Cardiac muscle cell (in vitro differentiated cells and primary cell): ENCODE results near the gene KXD1. TPM values are rescaled to one million over a fixed set of nuclear protein-coding genes. Genes with fewer than 3 reads are reported as not detected.
A peak's percentile ranks its signal among the peaks of the same experiment; 100 is the strongest.

Source experiments
- DNase-seq, 2 donors: peaks; one replicate each; pipeline versions ENCODE4 v3.0.0 to v3.0.0-alpha.2; 2010 to 2017; ENCODE audit warnings: low read depth in 1 of 2, low spot score in 1 of 2
- H3K27ac ChIP-seq: fragments of 200-600 bp; sonication (generic); 2 replicates; pipeline ENCODE4 v1.5.1; 2016
- H3K27me3 ChIP-seq: fragments of 200-600 bp; sonication (generic); 2 replicates; pipeline ENCODE4 v1.6.0; 2016; ENCODE audit warnings: control low read depth
- H3K36me3 ChIP-seq: fragments of 200-600 bp; sonication (generic); 2 replicates; pipeline ENCODE4 v1.5.1; 2016; ENCODE audit warnings: control low read depth
- H3K4me1 ChIP-seq: fragments of 200-600 bp; sonication (generic); 2 replicates; pipeline ENCODE4 v1.8.1; 2017; ENCODE audit warnings: low read depth, mild to moderate bottlenecking, mixed run types
- H3K4me3 ChIP-seq: fragments of 200-600 bp; sonication (generic); 2 replicates; pipeline ENCODE4 v1.5.1; 2016; ENCODE audit warnings: mild to moderate bottlenecking
- H3K9me3 ChIP-seq: fragments of 200-600 bp; sonication (generic); 2 replicates; pipeline ENCODE4 v1.5.1; 2017; ENCODE audit warnings: low read depth, mild to moderate bottlenecking, control low read depth
- CTCF ChIP-seq: IDR thresholded peaks from 2 replicates; pipeline ENCODE4 v1.5.1; 2012; ENCODE audit warnings: low read depth, mild to moderate bottlenecking, low read length
- polyA plus RNA-seq: library from polyadenylated mRNA; unstranded; fragments of >200 nt; fragmentation: Nextera tagmentation; extraction: Ambion mirVana; gene quantifications from 2 replicates; pipeline ENCODE4 v1.2.1, GENCODE V29; 2016
- total RNA-seq: library from RNA; depleted of rRNA; stranded (reverse); fragments of >200 nt; gene quantifications from 2 replicates; pipeline ENCODE4 v1.2.3, GENCODE V29; 2016

The KXD1 gene
- total and polyA plus RNA-seq, 2 experiments from 2014 or later: 127 to 137 TPM

- no peak for DNase-seq
- Histone ChIP-seq H3K9me3 (no peaks in the 10 kb centered on the region), H3K4me1 (peaks cover 8% of the 10 kb centered on the region), H3K27me3 (no peaks in the 10 kb centered on the region), H3K36me3 (peaks cover 25% of the 10 kb centered on the region), H3K27ac (no peak overlapping the region), H3K4me3 (no peak overlapping the region)
- TF ChIP-seq CTCF: no peak
Observed at GRCh38 chr19:18574691-18575291, 17.1 kb downstream of the KXD1 start.

GRCh38 chr19:18576383-18576782 is 18.7 kb downstream of the KXD1 start:
- Histone ChIP-seq H3K36me3 (peaks cover 25% of the 10 kb centered on the region), H3K27ac (no peak overlapping the region), H3K9me3 (no peaks in the 10 kb centered on the region), H3K4me3 (no peak overlapping the region), H3K4me1 (peaks cover 8% of the 10 kb centered on the region), H3K27me3 (no peaks in the 10 kb centered on the region)
- DNase-seq: no peak
- no peak for TF ChIP-seq CTCF

- H3K4me3 ChIP-seq: no peak overlapping the region
- H3K9me3 ChIP-seq: no peaks in the 10 kb centered on the region
- no peak for DNase-seq
- peak overlapping the region; percentile 34 for H3K27ac ChIP-seq
- no peak for TF ChIP-seq CTCF
- peaks cover 25% of the 10 kb centered on the region for H3K36me3 ChIP-seq
- H3K27me3 ChIP-seq: no peaks in the 10 kb centered on the region
- H3K4me1 ChIP-seq: peaks cover 7% of the 10 kb centered on the region
Observed at GRCh38 chr19:18577365-18577914, 19.8 kb downstream of the KXD1 start.

- TF ChIP-seq CTCF: no peak
- Histone ChIP-seq H3K36me3 (peaks cover 8% of the 10 kb centered on the region), H3K4me3 (no peak overlapping the region), H3K27me3 (no peaks in the 10 kb centered on the region), H3K27ac (no peak overlapping the region), H3K4me1 (no peaks in the 10 kb centered on the region), H3K9me3 (no peaks in the 10 kb centered on the region)
- DNase-seq: no peak
Observed at GRCh38 chr19:18580311-18580710, 22.6 kb downstream of the KXD1 start.

GRCh38 chr19:18586306-18586705 is 28.6 kb downstream of the KXD1 start:
- no peak for TF ChIP-seq CTCF
- H3K4me1 ChIP-seq: no peaks in the 10 kb centered on the region
- DNase-seq: no peak
- H3K9me3 ChIP-seq: no peaks in the 10 kb centered on the region
- no peaks in the 10 kb centered on the region for H3K36me3 ChIP-seq
- no peaks in the 10 kb centered on the region for H3K27me3 ChIP-seq
- H3K27ac ChIP-seq: no peak overlapping the region
- no peak overlapping the region for H3K4me3 ChIP-seq
